ENCODE results near the gene HORMAD2. TPM values are rescaled to one million over a fixed set of nuclear protein-coding genes. Genes with fewer than 3 reads are reported as not detected.

The HORMAD2 gene
- polyA plus RNA-seq, 2 of the 4 experiments (the other 2 are of a cell fraction): not detected

DNA sequence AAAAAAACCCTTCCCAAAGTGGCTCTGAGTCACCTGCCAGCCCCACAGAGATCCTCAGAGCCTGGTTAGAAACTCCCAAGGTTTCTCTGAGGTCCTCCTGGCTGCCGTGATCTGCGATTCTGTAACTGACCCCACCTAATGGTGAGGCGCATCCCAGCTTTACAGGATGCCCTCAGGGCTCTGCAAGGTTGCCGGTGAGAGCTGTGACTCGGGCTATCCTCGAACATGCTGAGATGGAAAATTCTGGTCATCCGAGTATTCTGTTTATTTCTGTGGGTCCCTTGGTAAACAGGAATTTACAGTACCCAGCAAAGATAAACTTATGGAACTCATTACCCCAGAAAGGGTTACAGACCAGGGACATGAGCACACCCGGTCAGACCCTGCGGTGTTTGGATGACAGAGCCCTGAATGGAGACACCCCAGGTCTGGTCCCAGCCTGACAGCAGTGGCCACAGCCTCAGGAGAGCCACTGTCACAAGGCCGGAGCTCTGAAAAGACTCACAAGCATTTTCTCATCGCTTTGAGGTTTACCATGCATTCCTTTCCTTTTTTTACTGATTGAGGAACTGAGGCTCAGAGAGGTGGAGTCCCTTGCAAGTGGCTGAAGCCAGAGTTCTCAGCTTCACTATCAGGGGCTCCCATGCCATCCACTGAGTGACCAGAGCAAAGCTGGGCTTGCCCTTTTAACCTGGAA is 144.0 kb downstream of the HORMAD2 start:
- TF ChIP-seq, protein P1, sequence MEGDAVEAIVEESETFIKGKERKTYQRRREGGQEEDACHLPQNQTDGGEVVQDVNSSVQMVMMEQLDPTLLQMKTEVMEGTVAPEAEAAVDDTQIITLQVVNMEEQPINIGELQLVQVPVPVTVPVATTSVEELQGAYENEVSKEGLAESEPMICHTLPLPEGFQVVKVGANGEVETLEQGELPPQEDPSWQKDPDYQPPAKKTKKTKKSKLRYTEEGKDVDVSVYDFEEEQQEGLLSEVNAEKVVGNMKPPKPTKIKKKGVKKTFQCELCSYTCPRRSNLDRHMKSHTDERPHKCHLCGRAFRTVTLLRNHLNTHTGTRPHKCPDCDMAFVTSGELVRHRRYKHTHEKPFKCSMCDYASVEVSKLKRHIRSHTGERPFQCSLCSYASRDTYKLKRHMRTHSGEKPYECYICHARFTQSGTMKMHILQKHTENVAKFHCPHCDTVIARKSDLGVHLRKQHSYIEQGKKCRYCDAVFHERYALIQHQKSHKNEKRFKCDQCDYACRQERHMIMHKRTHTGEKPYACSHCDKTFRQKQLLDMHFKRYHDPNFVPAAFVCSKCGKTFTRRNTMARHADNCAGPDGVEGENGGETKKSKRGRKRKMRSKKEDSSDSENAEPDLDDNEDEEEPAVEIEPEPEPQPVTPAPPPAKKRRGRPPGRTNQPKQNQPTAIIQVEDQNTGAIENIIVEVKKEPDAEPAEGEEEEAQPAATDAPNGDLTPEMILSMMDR (IDR thresholded peaks at IDR 0.05): no peak
- TF ChIP-seq HDAC2 (IDR thresholded peaks at IDR 0.05) (no peak), KDM1A (IDR thresholded peaks at IDR 0.05; ENCODE audit: low read depth) (no peak), GATA3 (IDR thresholded peaks at IDR 0.05; ENCODE audit: borderline replicate concordance) (0 out of 2 replicates have a peak, but pooled peaks have one; percentile 45), RAD21 (conservative IDR thresholded peaks at IDR 0.05 in 1 of 2, IDR thresholded peaks at IDR 0.05 in 1 of 2) (0 out of 5 replicates have a peak, but pooled peaks have one; percentile 12 to 17), PHF8 (IDR thresholded peaks at IDR 0.05; ENCODE audit: borderline replicate concordance, low read depth) (no peak), MAFK (IDR thresholded peaks at IDR 0.05; ENCODE audit: partially characterized antibody) (peak; percentile 82), ZFP36 (IDR thresholded peaks at IDR 0.05; ENCODE audit: borderline replicate concordance, partially characterized antibody) (no peak), CEBPB (IDR thresholded peaks at IDR 0.05) (no peak; a peak in 1 of 4 replicates), RCOR1 (IDR thresholded peaks at IDR 0.05; ENCODE audit: low read depth, low read length) (no peak), NR3C1 (IDR thresholded peaks at IDR 0.05) (no peak), HOXA7 (CRISPR knock-in tag; IDR thresholded peaks at IDR 0.05) (0 out of 2 replicates have a peak, but pooled peaks have one; percentile 26), ESRRA (IDR thresholded peaks at IDR 0.05; ENCODE audit: borderline replicate concordance, low read length) (no peak), NFE2L2 (conservative IDR thresholded peaks at IDR 0.05; ENCODE audit: low read length) (no peak; the same call in 1 of the 2 replicates), HOXB13 (CRISPR knock-in tag; IDR thresholded peaks at IDR 0.05; ENCODE audit: low read depth) (peak; percentile 44; the same call in 1 of the 2 replicates), MYC (IDR thresholded peaks at IDR 0.05; ENCODE audit: borderline replicate concordance, low read length) (no peak), FOSL2 (IDR thresholded peaks at IDR 0.05) (peak; percentile 17; the same call in 1 of the 2 replicates), FOSL2 (CRISPR knock-in tag; IDR thresholded peaks at IDR 0.05) (peak; percentile 87), FOSB (CRISPR knock-in tag; IDR thresholded peaks at IDR 0.05) (no peak), EHF (CRISPR knock-in tag; IDR thresholded peaks at IDR 0.05) (peak; percentile 36; the same call in 1 of the 2 replicates), EP300 (IDR thresholded peaks at IDR 0.05) (peak; percentile 57 to 59; a peak in 2 of 5 replicates), RARB (CRISPR knock-in tag; IDR thresholded peaks at IDR 0.05) (no peak), JUN (IDR thresholded peaks at IDR 0.05) (peak in 1 of 2 experiments; percentile 57; a peak in 1 of 5 replicates), ZSCAN20 (CRISPR knock-in tag; IDR thresholded peaks at IDR 0.05) (no peak), CHD2 (IDR thresholded peaks at IDR 0.05; ENCODE audit: low read length, partially characterized antibody) (peak; percentile 28)
- TF ChIP-seq, protein P2, sequence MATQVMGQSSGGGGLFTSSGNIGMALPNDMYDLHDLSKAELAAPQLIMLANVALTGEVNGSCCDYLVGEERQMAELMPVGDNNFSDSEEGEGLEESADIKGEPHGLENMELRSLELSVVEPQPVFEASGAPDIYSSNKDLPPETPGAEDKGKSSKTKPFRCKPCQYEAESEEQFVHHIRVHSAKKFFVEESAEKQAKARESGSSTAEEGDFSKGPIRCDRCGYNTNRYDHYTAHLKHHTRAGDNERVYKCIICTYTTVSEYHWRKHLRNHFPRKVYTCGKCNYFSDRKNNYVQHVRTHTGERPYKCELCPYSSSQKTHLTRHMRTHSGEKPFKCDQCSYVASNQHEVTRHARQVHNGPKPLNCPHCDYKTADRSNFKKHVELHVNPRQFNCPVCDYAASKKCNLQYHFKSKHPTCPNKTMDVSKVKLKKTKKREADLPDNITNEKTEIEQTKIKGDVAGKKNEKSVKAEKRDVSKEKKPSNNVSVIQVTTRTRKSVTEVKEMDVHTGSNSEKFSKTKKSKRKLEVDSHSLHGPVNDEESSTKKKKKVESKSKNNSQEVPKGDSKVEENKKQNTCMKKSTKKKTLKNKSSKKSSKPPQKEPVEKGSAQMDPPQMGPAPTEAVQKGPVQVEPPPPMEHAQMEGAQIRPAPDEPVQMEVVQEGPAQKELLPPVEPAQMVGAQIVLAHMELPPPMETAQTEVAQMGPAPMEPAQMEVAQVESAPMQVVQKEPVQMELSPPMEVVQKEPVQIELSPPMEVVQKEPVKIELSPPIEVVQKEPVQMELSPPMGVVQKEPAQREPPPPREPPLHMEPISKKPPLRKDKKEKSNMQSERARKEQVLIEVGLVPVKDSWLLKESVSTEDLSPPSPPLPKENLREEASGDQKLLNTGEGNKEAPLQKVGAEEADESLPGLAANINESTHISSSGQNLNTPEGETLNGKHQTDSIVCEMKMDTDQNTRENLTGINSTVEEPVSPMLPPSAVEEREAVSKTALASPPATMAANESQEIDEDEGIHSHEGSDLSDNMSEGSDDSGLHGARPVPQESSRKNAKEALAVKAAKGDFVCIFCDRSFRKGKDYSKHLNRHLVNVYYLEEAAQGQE (IDR thresholded peaks at IDR 0.05): no peak
- TF ChIP-seq, protein P3, sequence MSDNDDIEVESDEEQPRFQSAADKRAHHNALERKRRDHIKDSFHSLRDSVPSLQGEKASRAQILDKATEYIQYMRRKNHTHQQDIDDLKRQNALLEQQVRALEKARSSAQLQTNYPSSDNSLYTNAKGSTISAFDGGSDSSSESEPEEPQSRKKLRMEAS (IDR thresholded peaks at IDR 0.05): peak; percentile 56; the same call in 1 of the 2 replicates
- TF ChIP-seq, protein P4, sequence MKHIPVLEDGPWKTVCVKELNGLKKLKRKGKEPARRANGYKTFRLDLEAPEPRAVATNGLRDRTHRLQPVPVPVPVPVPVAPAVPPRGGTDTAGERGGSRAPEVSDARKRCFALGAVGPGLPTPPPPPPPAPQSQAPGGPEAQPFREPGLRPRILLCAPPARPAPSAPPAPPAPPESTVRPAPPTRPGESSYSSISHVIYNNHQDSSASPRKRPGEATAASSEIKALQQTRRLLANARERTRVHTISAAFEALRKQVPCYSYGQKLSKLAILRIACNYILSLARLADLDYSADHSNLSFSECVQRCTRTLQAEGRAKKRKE (CRISPR knock-in tag; IDR thresholded peaks at IDR 0.05; ENCODE audit: low read depth): peak; percentile 10; the same call in 1 of the 2 replicates
- 3% methylated on average over 9 of the region's 11 CpGs for WGBS (ENCODE audit: missing lambda C conversion rate)
- Histone ChIP-seq H3K4me3 (no peak overlapping the region), H3K4me2 (peak overlapping the region; percentile 43), H3K4me1 (peaks cover 76% of the 10 kb centered on the region), H3K9me3 (peaks cover 3% of the 10 kb centered on the region; the same call in 1 of the 3 replicates), H3K27ac (peak overlapping the region; percentile 95 to 100)
- CTCF ChIA-PET: interaction anchor here (0.7 to 2.6 kb wide), 7 partner anchors 9 to 714 kb away, joined by 3 to 15 read pairs (median 5); no protein-coding TSS in a partner anchor
- DNase-seq (ENCODE audit: low read depth in 1 of 2, low spot score in 1 of 2) (peak; percentile 85 to 94), FAIRE-seq (peak; percentile 36), ATAC-seq (peak; percentile 81)
- POLR2A ChIA-PET: interaction anchor here (0.8 to 1.3 kb wide), 2 partner anchors 11 to 12 kb away, joined by 5 to 7 read pairs; no protein-coding TSS in a partner anchor

Data from A549 (cell line).